Stomach (tissue), 4 donors: Measurements from ENCODE around the gene FAM20C.

Experiments
- EP300 ChIP-seq: sonication (generic); formaldehyde crosslinking; IDR thresholded peaks from one replicate; pipeline ENCODE4 v1.6.1; 2017; ENCODE audit warnings: antibody characterized with exemption
- POLR2A ChIP-seq, 4 donors: fragments of 450-650 bp; IDR thresholded peaks; one replicate each; pipeline ENCODE4 v1.6.1; 2016; ENCODE audit warnings: antibody characterized with exemption in 4 of 4, control low read depth in 2 of 4, mild to moderate bottlenecking in 1 of 4, moderate library complexity in 1 of 4
- POLR2AphosphoS5 ChIP-seq, 3 donors: sonication (generic); formaldehyde crosslinking; IDR thresholded peaks; one replicate each; pipeline ENCODE4 v1.6.1; 2016; ENCODE audit warnings: antibody characterized with exemption in 3 of 3
- TF ChIP-seq, protein P1 (sequence below), 7 experiments: fragments of 450-650 bp in 4 of 7; fragments of 200-600 bp in 3 of 7; sonication (generic) in 3 of 7; IDR thresholded peaks; one replicate each; pipeline ENCODE4 v1.5.1; 2016 to 2019; ENCODE audit warnings: antibody characterized with exemption in 7 of 7, control low read depth in 2 of 7, mild to moderate bottlenecking in 1 of 7

DNA sequence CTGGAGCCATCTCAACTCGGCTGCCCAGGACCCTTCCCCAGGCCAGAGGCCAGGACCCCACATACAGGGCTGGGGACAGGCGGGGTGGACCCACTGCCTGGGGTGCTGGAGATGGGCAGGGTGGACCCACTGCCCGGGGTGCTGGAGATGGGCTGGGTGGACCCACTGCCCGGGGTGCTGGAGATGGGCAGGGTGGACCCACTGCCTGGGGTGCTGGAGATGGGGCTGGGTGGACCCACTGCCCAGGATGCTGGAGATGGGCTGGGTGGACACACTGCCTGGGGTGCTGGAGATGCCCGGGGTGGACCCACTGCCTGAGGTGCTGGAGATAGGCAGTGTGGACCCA lies 65.2 kb downstream of the FAM20C start:
- TF ChIP-seq, protein P1, sequence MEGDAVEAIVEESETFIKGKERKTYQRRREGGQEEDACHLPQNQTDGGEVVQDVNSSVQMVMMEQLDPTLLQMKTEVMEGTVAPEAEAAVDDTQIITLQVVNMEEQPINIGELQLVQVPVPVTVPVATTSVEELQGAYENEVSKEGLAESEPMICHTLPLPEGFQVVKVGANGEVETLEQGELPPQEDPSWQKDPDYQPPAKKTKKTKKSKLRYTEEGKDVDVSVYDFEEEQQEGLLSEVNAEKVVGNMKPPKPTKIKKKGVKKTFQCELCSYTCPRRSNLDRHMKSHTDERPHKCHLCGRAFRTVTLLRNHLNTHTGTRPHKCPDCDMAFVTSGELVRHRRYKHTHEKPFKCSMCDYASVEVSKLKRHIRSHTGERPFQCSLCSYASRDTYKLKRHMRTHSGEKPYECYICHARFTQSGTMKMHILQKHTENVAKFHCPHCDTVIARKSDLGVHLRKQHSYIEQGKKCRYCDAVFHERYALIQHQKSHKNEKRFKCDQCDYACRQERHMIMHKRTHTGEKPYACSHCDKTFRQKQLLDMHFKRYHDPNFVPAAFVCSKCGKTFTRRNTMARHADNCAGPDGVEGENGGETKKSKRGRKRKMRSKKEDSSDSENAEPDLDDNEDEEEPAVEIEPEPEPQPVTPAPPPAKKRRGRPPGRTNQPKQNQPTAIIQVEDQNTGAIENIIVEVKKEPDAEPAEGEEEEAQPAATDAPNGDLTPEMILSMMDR (IDR thresholded peaks at IDR 0.05), result no peak
- TF ChIP-seq EP300 (no peak), POLR2AphosphoS5 (IDR thresholded peaks at IDR 0.05) (no peak), POLR2A (IDR thresholded peaks at IDR 0.05) (no peak)
